ENCODE results near the gene ZG16B.

The ZG16B gene

GRCh38 chr16:2825049-2825742 is 4.9 kb upstream of the ZG16B start:
- DNase-seq: no peak

- DNase-seq: no peak
Measured at GRCh38 chr16:2825906-2826305, 4.2 kb upstream of the ZG16B start.

- no peak for DNase-seq
Measured at GRCh38 chr16:2826591-2827373, 3.3 kb upstream of the ZG16B start.

DNA sequence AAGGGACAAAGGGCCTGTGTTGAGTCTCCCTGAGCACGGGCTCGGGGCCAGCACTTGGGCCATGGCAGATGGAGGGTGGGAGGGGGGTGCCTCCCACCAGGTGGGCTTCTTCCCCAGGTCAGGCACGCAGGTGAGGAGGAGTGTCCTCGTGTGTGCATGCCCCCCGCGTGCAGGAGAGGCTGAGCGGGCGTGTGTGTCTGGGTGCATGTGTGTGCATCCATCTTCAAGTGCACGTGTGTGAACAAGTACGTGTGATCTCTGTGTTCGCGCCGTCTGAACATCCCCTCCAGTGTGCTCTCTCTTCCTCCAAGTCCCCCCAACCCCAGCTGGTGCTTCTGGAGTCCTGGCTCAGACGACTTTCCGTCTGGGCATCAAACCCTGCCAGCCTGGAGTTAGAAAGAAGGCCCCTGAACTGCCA is 2.7 kb upstream of the ZG16B start:
- no peak for DNase-seq

DNA sequence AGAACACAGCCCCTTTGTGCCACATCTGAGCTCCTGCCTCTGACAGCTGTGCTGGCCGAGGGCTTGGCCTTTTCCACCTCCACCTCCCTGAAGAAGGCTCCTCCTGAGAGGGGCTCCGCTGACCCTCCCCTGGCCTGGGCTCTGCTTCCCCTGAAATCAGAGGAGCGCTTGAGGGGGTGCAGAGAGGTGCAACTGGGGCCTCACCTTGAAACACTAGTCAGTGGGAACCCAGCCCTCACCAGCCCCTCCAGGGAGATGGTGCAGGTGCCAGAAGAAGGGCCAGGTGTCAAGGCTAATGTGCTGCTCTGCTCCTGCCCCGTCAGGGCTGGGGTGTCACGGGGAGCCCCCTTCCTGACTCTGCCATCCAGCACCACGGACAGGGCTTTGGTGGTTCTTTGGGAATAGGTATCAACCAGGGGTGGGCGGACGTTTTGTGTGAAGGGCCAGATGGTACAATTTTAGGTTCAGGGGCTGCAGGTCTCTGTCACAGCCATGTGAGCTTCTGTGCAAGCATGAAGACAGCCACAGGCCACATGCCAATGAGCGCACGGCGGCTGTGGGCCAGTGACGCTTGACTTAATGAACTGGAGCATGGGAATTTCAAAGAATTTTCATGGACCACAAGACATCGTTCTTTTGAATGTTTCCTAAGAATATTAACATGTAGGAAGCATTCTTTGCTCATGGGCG is 2.1 kb upstream of the ZG16B start:
- no peak for DNase-seq

GRCh38 chr16:2828521-2828840 is 1.6 kb upstream of the ZG16B start:
- no peak for DNase-seq

- DNase-seq: no peak
Measured at GRCh38 chr16:2828876-2829430, 1.1 kb upstream of the ZG16B start.

DNA sequence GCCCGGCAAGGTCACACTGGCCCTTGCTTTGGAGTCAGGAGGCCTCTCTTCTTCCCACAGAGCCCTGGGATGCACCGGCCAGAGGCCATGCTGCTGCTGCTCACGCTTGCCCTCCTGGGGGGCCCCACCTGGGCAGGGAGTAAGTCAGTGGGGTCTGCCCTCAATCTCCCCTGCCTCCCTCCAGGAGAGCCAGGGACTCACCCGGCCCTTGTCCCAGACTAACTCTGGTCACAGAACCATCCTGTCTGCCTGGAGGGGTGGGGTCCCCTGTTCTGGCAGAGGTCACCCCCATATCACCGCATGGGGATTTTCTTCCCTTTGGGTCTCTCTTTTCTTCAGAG is 222 bp downstream of the ZG16B start:
- no peak for DNase-seq

DNA sequence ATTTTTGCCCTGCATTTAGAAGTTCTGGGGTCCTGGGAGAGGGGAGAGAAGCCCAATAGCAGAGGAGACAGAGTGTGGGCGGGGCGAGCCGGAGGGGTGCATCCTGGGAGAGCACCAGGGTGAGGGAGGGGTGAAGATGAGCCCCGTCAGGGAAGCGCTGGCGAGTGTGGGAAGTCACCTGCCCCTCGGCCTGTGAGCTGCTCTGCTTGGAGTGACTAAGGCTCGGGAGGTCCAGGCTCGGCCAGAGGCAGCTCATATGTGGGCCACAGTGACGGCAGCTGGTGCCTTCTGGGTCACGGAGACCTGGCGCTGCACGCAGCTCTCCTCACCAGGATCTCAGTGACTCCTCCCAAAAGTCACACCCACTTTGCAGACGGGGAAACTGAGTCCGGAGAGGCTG is 1.1 kb downstream of the ZG16B start:
- DNase-seq: no peak

- DNase-seq: no peak
Measured at GRCh38 chr16:2833776-2834175, 3.7 kb downstream of the ZG16B start.

DNA sequence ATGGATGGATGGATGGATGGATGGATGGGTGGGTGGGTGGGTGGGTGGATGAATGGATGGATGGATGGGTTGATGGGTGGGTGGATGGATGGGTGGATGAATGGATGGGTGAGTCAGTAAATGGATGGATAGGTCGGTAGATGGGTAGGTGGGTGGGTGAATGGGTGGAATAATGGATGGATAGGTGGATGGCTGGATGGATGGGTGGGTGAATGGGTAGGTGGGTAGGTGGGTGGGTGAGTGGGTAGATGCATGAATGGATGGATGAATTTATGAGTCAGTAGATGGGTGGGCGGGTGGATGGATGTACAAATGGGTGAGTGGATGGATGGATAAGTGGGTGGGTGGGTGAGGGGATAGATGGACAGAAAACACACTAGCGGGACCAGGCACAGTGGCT is 4.9 kb downstream of the ZG16B start:
- DNase-seq: no peak

- peak; percentile 99 for DNase-seq
Measured at GRCh38 chr16:2835638-2836493, 5.8 kb downstream of the ZG16B start.

DNA sequence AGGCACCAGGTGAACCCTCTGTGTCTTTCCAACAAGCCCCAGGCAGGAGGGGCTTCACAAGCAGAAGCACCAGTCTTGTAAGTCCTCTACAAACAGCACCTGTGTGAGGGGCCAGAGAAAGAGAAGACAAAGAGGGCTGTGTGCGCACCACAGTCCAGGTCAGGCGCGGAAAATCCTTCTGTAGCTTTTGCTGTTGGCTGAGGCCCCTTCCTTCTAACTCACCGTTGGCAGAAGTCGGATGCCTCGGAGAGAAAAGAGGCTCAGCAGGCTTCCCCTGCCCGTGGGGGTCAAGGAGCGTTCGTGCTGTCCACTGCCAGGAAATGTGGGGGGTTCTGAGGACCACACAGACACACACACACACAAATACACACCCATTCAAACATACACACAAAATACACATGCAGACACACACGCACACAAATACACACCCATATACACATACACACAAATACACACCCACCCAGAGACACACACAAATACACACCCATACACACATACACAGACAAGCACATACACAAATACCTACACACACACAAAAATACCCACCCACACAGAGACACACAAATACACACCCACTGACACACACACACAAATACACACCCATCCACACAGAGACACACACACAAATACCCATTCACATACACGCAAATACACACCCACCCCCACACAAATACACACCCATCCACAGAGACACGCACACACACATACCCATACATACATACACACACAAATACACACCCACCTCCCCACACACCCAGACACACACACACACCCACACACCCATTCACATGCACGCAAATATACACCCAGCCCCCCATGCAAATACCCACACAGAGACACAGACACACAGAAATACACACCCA is 6.8 kb downstream of the ZG16B start:
- DNase-seq: no peak

DNA sequence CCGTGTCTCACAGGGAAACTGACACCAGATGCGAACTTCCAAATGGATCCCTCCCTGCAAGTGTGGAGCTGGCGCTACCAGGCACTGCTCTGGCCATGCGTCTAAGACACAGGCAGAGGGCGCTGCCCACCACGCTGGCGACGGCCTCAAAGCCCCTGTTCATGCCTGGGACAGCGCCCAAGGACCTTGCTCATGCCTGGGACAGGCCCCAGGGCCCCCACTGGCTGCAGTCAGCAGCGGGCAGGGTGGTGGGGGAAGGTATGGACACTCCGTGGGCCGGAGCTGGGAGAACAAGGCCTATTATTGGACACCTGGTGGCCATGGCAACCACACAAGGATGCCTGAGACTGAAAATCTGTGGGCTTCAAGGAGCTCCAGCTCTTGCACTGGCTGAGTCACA is 8.8 kb downstream of the ZG16B start:
- peak; percentile 69 for DNase-seq

DNA sequence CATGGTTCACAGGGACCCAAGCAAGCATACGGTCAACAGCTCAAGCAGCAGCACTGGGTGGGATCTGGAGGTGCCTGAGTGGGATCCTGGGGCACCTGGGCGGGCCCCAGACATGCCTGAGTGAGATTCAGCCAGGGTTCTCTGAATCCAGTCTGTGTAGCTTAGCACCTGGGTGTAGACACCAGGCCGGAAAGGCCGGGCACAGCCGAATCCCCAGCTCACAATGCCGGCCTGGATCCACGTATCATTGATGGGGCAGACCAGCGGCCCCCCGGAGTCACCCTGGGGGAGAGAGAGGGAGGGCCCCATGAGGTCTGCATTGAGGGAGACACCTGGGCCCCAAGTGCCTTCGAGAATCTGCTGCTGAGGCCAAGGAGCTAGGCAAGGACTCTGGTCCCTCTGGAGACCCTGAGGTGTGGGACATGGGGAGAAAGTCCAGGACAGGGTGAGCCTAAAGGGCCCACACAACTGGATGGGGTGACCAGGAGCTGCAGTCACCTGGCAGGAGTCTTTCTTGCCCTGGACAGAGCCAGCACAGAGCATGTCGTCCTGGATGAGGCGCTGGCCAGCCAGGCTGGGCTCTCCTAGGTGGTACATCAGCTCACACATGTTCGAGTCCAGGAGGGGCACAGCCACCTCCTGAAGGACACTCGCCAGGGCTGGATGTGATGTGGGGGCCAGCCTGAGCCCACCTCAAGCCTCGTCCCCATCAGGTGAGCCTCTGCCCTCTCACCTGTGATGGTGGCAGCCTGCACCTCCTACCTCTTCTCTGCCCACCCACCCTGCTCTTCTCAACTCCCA is 9.7 kb downstream of the ZG16B start:
- no peak for DNase-seq

DNA sequence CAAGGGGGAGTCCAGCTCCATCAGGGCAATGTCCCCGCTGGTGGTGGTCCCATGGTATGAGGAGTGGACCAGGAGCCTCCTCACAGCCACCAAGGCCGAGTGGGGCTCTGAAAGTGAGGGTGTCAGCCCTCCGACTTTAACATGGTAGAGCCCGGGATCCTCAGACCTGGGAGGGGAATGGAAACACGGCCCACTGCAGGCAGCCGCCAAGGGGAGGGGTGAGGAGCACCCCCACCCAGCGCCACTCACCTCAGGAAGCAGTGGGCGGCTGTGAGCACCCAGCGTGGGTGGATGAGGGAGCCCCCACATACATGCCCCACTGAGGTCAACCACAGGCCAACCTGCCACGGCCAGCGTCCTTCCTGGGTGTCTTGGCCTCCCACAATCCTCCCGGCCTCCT is 10.8 kb downstream of the ZG16B start:
- DNase-seq: no peak

DNA sequence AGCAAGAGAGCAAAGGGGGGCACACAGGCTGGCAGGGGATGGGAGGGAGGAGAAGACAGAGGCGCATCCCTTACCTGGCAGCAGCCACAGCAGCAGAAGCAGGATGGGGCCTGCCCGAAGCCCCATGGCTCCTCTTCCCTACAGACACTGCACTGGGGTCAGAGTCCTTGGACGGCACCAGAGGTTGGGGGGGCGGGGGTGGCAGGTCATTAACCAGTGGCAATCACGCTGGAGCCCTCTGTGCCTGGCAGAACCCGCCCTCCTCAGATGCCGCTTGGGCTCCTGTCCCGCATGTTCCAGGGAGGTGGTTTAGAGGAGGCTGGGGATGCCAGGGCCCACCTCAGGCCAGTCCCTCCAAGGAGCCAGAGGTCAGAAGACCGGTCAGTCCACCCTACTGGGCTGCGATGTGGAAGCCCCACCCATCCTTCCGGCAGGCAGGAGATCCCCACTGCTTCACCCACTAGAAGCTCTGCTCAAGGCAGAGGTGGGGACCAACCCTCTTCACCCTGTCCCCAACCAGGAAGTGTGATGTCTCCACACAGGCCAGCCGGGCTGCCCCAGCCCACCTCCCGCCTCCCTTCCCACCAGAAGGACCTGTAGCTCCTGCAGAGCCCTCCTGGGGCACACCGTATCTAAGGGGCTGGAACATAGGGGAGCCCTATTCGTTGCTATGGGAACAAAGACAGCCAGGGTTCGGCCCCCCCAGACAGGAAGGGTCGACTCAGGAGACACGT is 11.7 kb downstream of the ZG16B start:
- no peak for DNase-seq

DNA sequence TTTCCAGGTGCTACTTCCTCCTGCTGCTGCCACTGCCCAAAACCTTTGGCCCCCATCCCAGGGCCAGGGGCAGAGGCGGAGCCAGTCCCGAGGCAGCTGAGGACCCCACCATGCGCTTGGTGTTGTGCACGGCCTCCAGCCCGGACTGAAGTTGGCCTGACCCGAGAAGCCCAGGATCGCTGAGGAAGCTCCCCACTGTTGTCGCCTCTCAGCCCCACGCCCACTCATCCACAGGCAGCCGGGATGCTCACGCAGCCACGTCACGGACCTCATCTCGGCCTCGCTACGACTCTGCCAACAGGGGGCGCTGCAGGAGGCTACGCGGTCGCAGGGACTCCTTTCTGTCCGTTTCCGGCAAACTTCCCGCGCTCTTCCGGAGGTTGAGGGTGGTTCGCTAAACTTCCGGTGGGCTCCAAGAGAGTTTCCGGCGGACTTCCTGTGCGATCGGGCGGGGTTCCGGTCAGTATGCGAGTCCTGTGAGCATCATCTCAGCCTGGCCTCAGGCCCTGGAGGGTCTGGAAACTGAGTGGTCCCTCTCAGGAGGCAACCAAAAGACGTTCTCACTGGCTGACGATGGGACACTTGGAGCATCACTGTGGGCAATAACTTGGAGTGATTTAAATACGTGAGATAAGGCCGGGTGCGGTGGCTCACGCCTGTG is 12.4 kb downstream of the ZG16B start:
- DNase-seq: peak; percentile 29

GRCh38 chr16:2843526-2843925 is 13.4 kb downstream of the ZG16B start:
- DNase-seq: no peak

- no peak for DNase-seq
Measured at GRCh38 chr16:2845116-2845515, 15.0 kb downstream of the ZG16B start.

Data from fibroblast of skin of right quadriceps (primary cell).